OCI-LY3 (cell line): ENCODE data around the gene WDR86.

Experiments
- H2AFZ ChIP-seq: fragments of 200-600, 300-600 bp; shearing (Covaris generic); 2 replicates; pipeline ENCODE4 v1.6.0; 2014; ENCODE audit warnings: antibody characterized with exemption, low read depth, low read length
- H3K27ac ChIP-seq: fragments of 200-600, 300-600 bp; sonication (generic); 2 replicates; pipeline ENCODE4 v1.5.1; 2014; ENCODE audit warnings: mild to moderate bottlenecking, low read length, moderate library complexity, mixed read lengths
- H3K27me3 ChIP-seq: fragments of 200-600, 300-600 bp; sonication (generic); 2 replicates; pipeline ENCODE4 v1.6.1; 2014; ENCODE audit warnings: low read depth, low read length, mixed read lengths
- H3K36me3 ChIP-seq: fragments of 200-600, 300-600 bp; sonication (generic); replicated peaks from 2 replicates; pipeline ENCODE3; 2014; ENCODE audit warnings: low read depth, low read length, mixed read lengths
- H3K4me1 ChIP-seq: fragments of 300-600, 200-600 bp; sonication (generic); 2 replicates; pipeline ENCODE4 v1.6.1; 2014; ENCODE audit warnings: low read length, mixed read lengths
- H3K4me2 ChIP-seq: fragments of 200-600, 300-600 bp; sonication (generic); 2 replicates; pipeline ENCODE4 v1.6.1; 2014; ENCODE audit warnings: low read length, mixed read lengths
- H3K4me3 ChIP-seq: fragments of 300-600, 200-600 bp; sonication (generic); 2 replicates; pipeline ENCODE4 v1.5.1; 2014; ENCODE audit warnings: antibody characterized with exemption, mild to moderate bottlenecking, low read length, moderate library complexity
- H3K79me2 ChIP-seq: fragments of 300-600, 200-600 bp; shearing (Covaris generic); 2 replicates; pipeline ENCODE4 v1.6.1; 2014; ENCODE audit warnings: mild to moderate bottlenecking, low read length, mixed read lengths
- H3K9ac ChIP-seq: fragments of 300-600, 200-600 bp; shearing (Covaris generic); 2 replicates; pipeline ENCODE4 v1.6.0; 2014; ENCODE audit warnings: mild to moderate bottlenecking, low read length, moderate library complexity
- H3K9me3 ChIP-seq: fragments of 200-600, 300-600 bp; shearing (Covaris generic); 2 replicates; pipeline ENCODE4 v1.6.1; 2014; ENCODE audit warnings: low read length, mixed read lengths; ENCODE audit not compliant: insufficient read depth
- H4K20me1 ChIP-seq: fragments of 200-600, 300-600 bp; sonication (generic); 2 replicates; pipeline ENCODE4 v1.6.1; 2016; ENCODE audit warnings: low read length, mixed read lengths; ENCODE audit not compliant: insufficient read depth
- EZH2phosphoT487 ChIP-seq: fragments of 200-600 bp; shearing (Covaris generic); IDR thresholded peaks from 2 replicates; pipeline ENCODE4 v1.6.1; 2018; ENCODE audit warnings: antibody characterized with exemption, mixed run types, low read depth
- TF ChIP-seq, protein P1 (sequence below): fragments of 200-600, 300-600 bp; sonication (generic); IDR thresholded peaks from 2 replicates; pipeline ENCODE4 v1.5.1; 2014; ENCODE audit warnings: antibody characterized with exemption, low read length, low read depth

WDR86 gene

GRCh38 chr7:151385626-151386300, 24.1 kb downstream of the WDR86 start:
- Histone ChIP-seq H3K4me2 (no peak overlapping the region), H4K20me1 (no peaks in the 10 kb centered on the region), H3K27ac (no peak overlapping the region), H3K79me2 (no peaks in the 10 kb centered on the region), H3K27me3 (peaks cover 46% of the 10 kb centered on the region), H3K9ac (no peak overlapping the region), H3K9me3 (no peaks in the 10 kb centered on the region), H3K36me3 (no peaks in the 10 kb centered on the region), H3K4me1 (peaks cover 8% of the 10 kb centered on the region), H2AFZ (no peak overlapping the region), H3K4me3 (no peak overlapping the region)
- TF ChIP-seq, protein P1, sequence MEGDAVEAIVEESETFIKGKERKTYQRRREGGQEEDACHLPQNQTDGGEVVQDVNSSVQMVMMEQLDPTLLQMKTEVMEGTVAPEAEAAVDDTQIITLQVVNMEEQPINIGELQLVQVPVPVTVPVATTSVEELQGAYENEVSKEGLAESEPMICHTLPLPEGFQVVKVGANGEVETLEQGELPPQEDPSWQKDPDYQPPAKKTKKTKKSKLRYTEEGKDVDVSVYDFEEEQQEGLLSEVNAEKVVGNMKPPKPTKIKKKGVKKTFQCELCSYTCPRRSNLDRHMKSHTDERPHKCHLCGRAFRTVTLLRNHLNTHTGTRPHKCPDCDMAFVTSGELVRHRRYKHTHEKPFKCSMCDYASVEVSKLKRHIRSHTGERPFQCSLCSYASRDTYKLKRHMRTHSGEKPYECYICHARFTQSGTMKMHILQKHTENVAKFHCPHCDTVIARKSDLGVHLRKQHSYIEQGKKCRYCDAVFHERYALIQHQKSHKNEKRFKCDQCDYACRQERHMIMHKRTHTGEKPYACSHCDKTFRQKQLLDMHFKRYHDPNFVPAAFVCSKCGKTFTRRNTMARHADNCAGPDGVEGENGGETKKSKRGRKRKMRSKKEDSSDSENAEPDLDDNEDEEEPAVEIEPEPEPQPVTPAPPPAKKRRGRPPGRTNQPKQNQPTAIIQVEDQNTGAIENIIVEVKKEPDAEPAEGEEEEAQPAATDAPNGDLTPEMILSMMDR: no peak
- TF ChIP-seq EZH2phosphoT487: no peak

DNA sequence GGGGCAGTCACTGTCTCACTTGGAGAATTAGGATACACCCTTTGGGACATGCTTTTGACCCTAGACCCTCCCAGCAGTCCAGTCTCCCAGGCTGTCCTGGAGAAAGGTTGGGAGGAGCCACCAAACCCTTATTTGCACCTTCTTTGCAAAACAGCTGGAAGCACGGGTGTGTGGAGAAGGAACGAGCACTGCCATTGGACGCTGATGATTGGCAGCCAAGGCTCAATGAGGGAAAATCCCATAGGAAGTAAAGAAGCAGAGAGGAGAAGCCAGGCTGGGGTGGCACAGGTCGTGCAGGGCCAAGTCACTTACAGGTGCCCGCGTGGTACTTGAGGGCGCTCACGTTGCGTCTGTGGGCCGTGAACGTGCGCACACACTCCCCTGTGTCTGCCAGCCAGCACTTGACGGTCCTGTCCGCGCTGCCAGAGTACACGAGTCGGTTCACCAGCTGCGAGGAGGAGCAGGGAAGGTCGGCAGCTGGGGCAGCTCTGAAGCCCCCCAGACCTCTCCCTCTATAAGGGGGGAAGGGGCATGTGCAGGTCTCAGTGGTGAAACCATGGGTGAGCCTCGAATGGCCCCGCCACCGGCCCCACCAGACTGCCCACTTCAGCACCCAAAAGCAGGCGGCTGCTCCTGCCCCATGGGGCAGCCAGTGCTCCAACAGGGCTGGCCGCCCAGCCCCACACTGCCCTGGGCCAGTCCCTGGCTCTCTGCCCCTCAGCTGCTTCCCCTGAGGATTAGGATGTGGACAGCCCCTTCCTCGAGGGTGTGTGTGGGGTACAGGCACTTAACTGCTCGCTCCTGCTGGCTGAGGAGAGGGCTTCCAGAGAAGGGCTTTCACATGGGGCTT, 24.8 kb downstream of the WDR86 start:
- no peaks in the 10 kb centered on the region for H3K36me3 ChIP-seq
- no peak overlapping the region for H3K27ac ChIP-seq
- H3K4me3 ChIP-seq: no peak overlapping the region
- no peak overlapping the region for H3K4me2 ChIP-seq
- no peaks in the 10 kb centered on the region for H3K9me3 ChIP-seq
- peaks cover 12% of the 10 kb centered on the region for H3K4me1 ChIP-seq
- no peaks in the 10 kb centered on the region for H3K79me2 ChIP-seq
- TF ChIP-seq, protein P1: no peak
- TF ChIP-seq EZH2phosphoT487: no peak
- H3K9ac ChIP-seq: no peak overlapping the region
- no peaks in the 10 kb centered on the region; the same call in 1 of the 2 replicates for H4K20me1 ChIP-seq
- peaks cover 40% of the 10 kb centered on the region for H3K27me3 ChIP-seq
- H2AFZ ChIP-seq: no peak overlapping the region

DNA sequence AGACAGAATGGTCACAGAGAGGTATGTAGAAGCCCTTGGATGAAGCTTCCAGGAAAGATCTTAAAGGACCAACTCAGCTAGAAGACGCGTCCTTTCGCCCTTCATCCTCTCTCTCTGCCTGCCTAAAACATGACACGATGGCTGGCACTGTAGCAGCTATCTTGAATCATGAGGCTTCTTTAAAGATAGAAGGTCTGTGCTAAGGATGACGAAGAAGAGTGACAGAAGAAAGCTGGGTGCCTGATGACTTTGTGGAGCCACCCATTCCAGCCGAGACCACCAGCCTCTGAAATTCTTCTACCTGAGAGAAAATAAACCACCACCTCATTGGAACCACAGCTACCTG, 25.5 kb downstream of the WDR86 start:
- H3K79me2 ChIP-seq: no peaks in the 10 kb centered on the region
- H3K4me1 ChIP-seq: peaks cover 12% of the 10 kb centered on the region
- H3K4me2 ChIP-seq: no peak overlapping the region
- H3K27me3 ChIP-seq: peaks cover 36% of the 10 kb centered on the region
- no peaks in the 10 kb centered on the region for H3K9me3 ChIP-seq
- H4K20me1 ChIP-seq: no peaks in the 10 kb centered on the region; the same call in 1 of the 2 replicates
- no peak overlapping the region for H2AFZ ChIP-seq
- H3K9ac ChIP-seq: no peak overlapping the region
- no peak overlapping the region for H3K4me3 ChIP-seq
- TF ChIP-seq EZH2phosphoT487: no peak
- TF ChIP-seq, protein P1: no peak
- no peaks in the 10 kb centered on the region for H3K36me3 ChIP-seq
- no peak overlapping the region for H3K27ac ChIP-seq

- TF ChIP-seq, protein P1: no peak
- no peak for TF ChIP-seq EZH2phosphoT487
- no peak overlapping the region for H3K4me3 ChIP-seq
- no peaks in the 10 kb centered on the region; the same call in 1 of the 2 replicates for H4K20me1 ChIP-seq
- H3K4me2 ChIP-seq: no peak overlapping the region
- no peaks in the 10 kb centered on the region for H3K36me3 ChIP-seq
- H3K79me2 ChIP-seq: no peaks in the 10 kb centered on the region
- peaks cover 36% of the 10 kb centered on the region for H3K27me3 ChIP-seq
- no peak overlapping the region for H3K9ac ChIP-seq
- peaks cover 12% of the 10 kb centered on the region for H3K4me1 ChIP-seq
- H2AFZ ChIP-seq: no peak overlapping the region
- no peak overlapping the region for H3K27ac ChIP-seq
- no peaks in the 10 kb centered on the region for H3K9me3 ChIP-seq
Measured at GRCh38 chr7:151383638-151384351, 26.0 kb downstream of the WDR86 start.
